K562 (cell line): ENCODE results near the gene IFI6. TPM values are rescaled to one million over a fixed set of nuclear protein-coding genes. Genes with fewer than 3 reads are reported as not detected.
A peak's percentile ranks its signal among the peaks of the same experiment; 100 is the strongest.

Experiments used
- ATAC-seq: fragments of 200-7000 bp; cut with Tn5 transposase; 3 replicates; pipeline ENCODE4 v1.9.1; 2020; ENCODE audit warnings: moderate library complexity
- BruUV-seq: library from RNA; stranded (reverse); fragments of 400-500 nt; replicated peaks from 2 replicates; lab custom pipeline; 2021; lab: Mats Ljungman, UMichigan
- CTCF ChIA-PET: fragments of 300-600 bp; formaldehyde crosslinking; extraction: SDS; loops from one replicate; lab custom pipeline; 2021; ENCODE audit warnings: low intra/inter-chr PET ratio; lab: Yijun Ruan, JAX
- POLR2A ChIA-PET: fragments of 300-600, 350-650 bp; sonication (Branson Sonifier 250); formaldehyde crosslinking; extraction: SDS; loops from one replicate; lab custom pipeline; 2021; ENCODE audit warnings: antibody characterized with exemption, inconsistent platforms; lab: Yijun Ruan, JAX
- DNase-seq, 4 experiments: peaks; one replicate each; pipeline versions ENCODE4 v3.0.0 to v3.0.0-alpha.2; 2011 to 2018; ENCODE audit warnings: low spot score in 3 of 4, mixed read lengths in 3 of 4; ENCODE audit errors: extremely low read depth in 1 of 4
- FAIRE-seq: peaks from 2 replicates; lab custom pipeline; 2011; peaks lifted over from hg19 to GRCh38; lab: Jason Lieb, UNC
- H2AFZ ChIP-seq: 2 replicates; pipeline ENCODE4 v1.6.0; 2011; ENCODE audit warnings: low read depth, low read length, control low read depth, inconsistent platforms
- H3K27ac ChIP-seq: fragments of 200-600 bp; 3 replicates; pipeline ENCODE4 v1.8.0; 2011; ENCODE audit warnings: low read depth, mild to moderate bottlenecking, control low read depth, inconsistent platforms, low read length, moderate library complexity, mixed read lengths; ENCODE audit errors: extremely low read depth
- H3K27me3 ChIP-seq, 2 experiments: fragments of 300-600 bp in 1 of 2; 2 replicates in 1 of 2; 3 replicates in 1 of 2; pipeline versions ENCODE4 v1.6.0 to v1.8.0; 2011; ENCODE audit warnings: inconsistent platforms in 2 of 2, low read length in 2 of 2, mild to moderate bottlenecking in 1 of 2, mixed read lengths in 1 of 2, moderate library complexity in 1 of 2; ENCODE audit not compliant: control insufficient read depth in 2 of 2, insufficient read depth in 2 of 2
- H3K36me3 ChIP-seq: fragments of 300-600 bp; 3 replicates; pipeline ENCODE4 v1.8.0; 2011; ENCODE audit warnings: mild to moderate bottlenecking, low read length, inconsistent platforms; ENCODE audit not compliant: control insufficient read depth, insufficient read depth
- H3K4me1 ChIP-seq, 2 experiments: fragments of 200-600 bp in 1 of 2; replicated peaks in 1 of 2; 2 replicates in 1 of 2; 3 replicates in 1 of 2; pipeline versions ENCODE4 v1.5.1 to v1.8.0; 2011; ENCODE audit warnings: inconsistent platforms in 2 of 2, low read length in 2 of 2, mild to moderate bottlenecking in 1 of 2, mixed read lengths in 1 of 2, moderate library complexity in 1 of 2; ENCODE audit not compliant: control insufficient read depth in 2 of 2, insufficient read depth in 2 of 2
- H3K4me2 ChIP-seq: 2 replicates; pipeline ENCODE4 v1.6.1; 2011; ENCODE audit warnings: low read length, control low read depth, inconsistent platforms, mixed read lengths; ENCODE audit not compliant: insufficient read depth
- H3K4me3 ChIP-seq: fragments of 200-600 bp; sonication (generic), shearing (Covaris generic); 2 replicates; pipeline ENCODE4 v1.5.1; 2016; ENCODE audit warnings: control low read depth, inconsistent platforms
- H3K79me2 ChIP-seq: fragments of 200-600 bp; 3 replicates; pipeline ENCODE4 v1.8.0; 2011; ENCODE audit warnings: low read length, inconsistent platforms; ENCODE audit not compliant: control insufficient read depth, insufficient read depth
- H3K9ac ChIP-seq, 2 experiments: 2 replicates each; pipeline versions ENCODE4 v1.6.0 to v1.6.1; 2011; ENCODE audit warnings: low read depth in 2 of 2, low read length in 2 of 2, control low read depth in 1 of 2, inconsistent platforms in 1 of 2, mild to moderate bottlenecking in 1 of 2, mixed read lengths in 1 of 2; ENCODE audit not compliant: insufficient read depth in 1 of 2
- H3K9me1 ChIP-seq: one replicate; pipeline ENCODE4 v1.6.0; 2011; ENCODE audit warnings: inconsistent platforms, mild to moderate bottlenecking, low read length, moderate library complexity; ENCODE audit not compliant: control insufficient read depth, insufficient read depth
- H3K9me3 ChIP-seq: replicated peaks from 2 replicates; pipeline ENCODE4 v1.5.1; 2011; ENCODE audit warnings: low read depth, low read length, inconsistent platforms; ENCODE audit not compliant: control insufficient read depth, insufficient read depth
- H4K20me1 ChIP-seq: replicated peaks from 2 replicates; pipeline ENCODE4 v1.6.1; 2011; ENCODE audit warnings: low read length, inconsistent platforms, mixed read lengths; ENCODE audit not compliant: control insufficient read depth, insufficient read depth
- PHF8 ChIP-seq: fragments of 200-600 bp; sonication (generic); IDR thresholded peaks from 2 replicates; pipeline ENCODE4 v1.6.1; 2012; ENCODE audit warnings: mixed run types, mild to moderate bottlenecking, inconsistent platforms, low read length, moderate library complexity, borderline replicate concordance
- RBBP5 ChIP-seq: fragments of 200-600 bp; sonication (generic); IDR thresholded peaks from 2 replicates; pipeline ENCODE4 v1.6.1; 2012; ENCODE audit warnings: borderline replicate concordance, mild to moderate bottlenecking, low read length, control low read depth, inconsistent platforms; ENCODE audit not compliant: insufficient read depth, poor library complexity, severe bottlenecking
- SOX6 ChIP-seq: fragments of 450-650 bp; IDR thresholded peaks from 2 replicates; pipeline ENCODE4 v1.6.1; 2014; ENCODE audit warnings: mild to moderate bottlenecking
- WGBS: fragments of 100-300 bp; shearing (Covaris generic); methylation state at CpG from one replicate; pipeline ENCODE4 v1.1.6; 2016; ENCODE audit warnings: low coverage, mixed read lengths; ENCODE audit not compliant: insufficient coverage; ENCODE audit errors: missing lambda C conversion rate; 5-methylcytosine and 5-hydroxymethylcytosine counted together
- in situ Hi-C: fragments of 300-500 bp; cut with MboI; formaldehyde crosslinking; loops from 4 replicates; pipeline ENCODE4 v1.15.0; 2018; ENCODE audit warnings: inconsistent platforms, mixed read lengths
- intact Hi-C: fragments of 100-400 bp; cut with micrococcal nuclease; formaldehyde crosslinking; loops from 2 replicates; pipeline ENCODE4 v1.14.2; 2022
- polyA plus RNA-seq, 8 experiments: library from polyadenylated mRNA; depleted of rRNA in 4 of 8; stranded (reverse) in 5 of 8; unstranded in 3 of 8; fragments of >200 nt; fragmentation: Nextera tagmentation in 2 of 8; fragmentation: Illumina TruSeq in 1 of 8; extraction: Ambion mirVana in 2 of 8; extraction: Trizol in 1 of 8; gene quantifications; 2 replicates each; pipeline versions ENCODE4 v1.2.1 to v1.2.3, GENCODE V29; 2011 to 2014; ENCODE audit warnings: inconsistent platforms in 1 of 8, missing spikeins in 1 of 8
- total RNA-seq, 7 experiments: library from RNA; depleted of rRNA in 6 of 7; stranded (reverse); fragments of >200 nt in 6 of 7; fragmentation: Illumina TruSeq in 2 of 7; extraction: Trizol in 2 of 7; gene quantifications; 2 replicates each; pipeline versions ENCODE4 v1.2.1 to v1.2.3, GENCODE V29; 2011 to 2021; ENCODE audit warnings: low replicate concordance in 1 of 7
- TF ChIP-seq, protein P1 (sequence below): fragments of 450-650 bp; formaldehyde crosslinking; IDR thresholded peaks from 2 replicates; pipeline ENCODE4 v1.4.0; 2022; ENCODE audit warnings: missing genetic modification characterization
- TF ChIP-seq, protein P2 (sequence below), 2 experiments: fragments of 450-650 bp in 1 of 2; IDR thresholded peaks; 2 replicates each; pipeline ENCODE4 v1.6.1; 2011 to 2017; ENCODE audit warnings: low read depth in 2 of 2, antibody characterized with exemption in 1 of 2, borderline replicate concordance in 1 of 2, low read length in 1 of 2, mild to moderate bottlenecking in 1 of 2, mixed read lengths in 1 of 2; ENCODE audit not compliant: control insufficient read depth in 1 of 2
- TF ChIP-seq, protein P3 (sequence below): fragments of 250-450 bp; sonication (Bioruptor Pico); IDR thresholded peaks from 2 replicates; pipeline ENCODE4 v1.4.0; 2020

The IFI6 gene
- total and polyA plus RNA-seq, 9 of the 15 experiments (the other 6 are each of a cell fraction or from before 2014, with no cell fraction given) = 0.17 to 4.5 (median 2.2) TPM

GRCh38 chr1:27621051-27621920 lies 50.7 kb downstream of the IFI6 start:
- BruUV-seq = no TSS peak
- no peak for FAIRE-seq
- H3K9me3 ChIP-seq = no peaks in the 10 kb centered on the region
- 8% methylated on average over 7 of the region's 7 CpGs for WGBS
- H3K36me3 ChIP-seq = no peaks in the 10 kb centered on the region
- H3K4me2 ChIP-seq = peak overlapping the region; percentile 39; the same call in 1 of the 2 replicates
- peak overlapping the region; percentile 1; the same call in 1 of the 2 replicates for H2AFZ ChIP-seq
- 0 out of 2 replicates have a peak, but pooled peaks cover 3% of the 10 kb centered on the region for H4K20me1 ChIP-seq
- ChIA-PET CTCF (interaction anchor here (0.6 kb wide), 1 partner anchor 21 kb away, joined by 3 read pairs; no protein-coding TSS in a partner anchor), POLR2A (interaction anchor here (0.6 to 2.2 kb wide), 5 partner anchors 17 to 55 kb away, joined by 3 to 7 read pairs (median 3); no protein-coding TSS in a partner anchor)
- H3K27me3 ChIP-seq = peaks cover 0 to 11% of the 10 kb centered on the region in 2 experiments; a peak in 1 of 5 replicates
- H3K4me3 ChIP-seq = no peak overlapping the region
- in situ Hi-C loops = loop anchor here (25.0 kb wide), 1 partner anchor 509 kb away; no protein-coding TSS in a partner anchor
- no peaks in the 10 kb centered on the region for H3K9me1 ChIP-seq
- H3K79me2 ChIP-seq = no peaks in the 10 kb centered on the region
- intact Hi-C loops = no loop called here
- peaks cover 12 to 13% of the 10 kb centered on the region in 2 experiments for H3K4me1 ChIP-seq
- peak overlapping the region in 1 of 2 experiments; percentile 61; a peak in 2 of 4 replicates for H3K9ac ChIP-seq
- ATAC-seq = no peak; the same call in 2 of the 3 replicates
- DNase-seq = no peak
- TF ChIP-seq SOX6 = peak; percentile 73; the same call in 1 of the 2 replicates
- TF ChIP-seq, protein P1, sequence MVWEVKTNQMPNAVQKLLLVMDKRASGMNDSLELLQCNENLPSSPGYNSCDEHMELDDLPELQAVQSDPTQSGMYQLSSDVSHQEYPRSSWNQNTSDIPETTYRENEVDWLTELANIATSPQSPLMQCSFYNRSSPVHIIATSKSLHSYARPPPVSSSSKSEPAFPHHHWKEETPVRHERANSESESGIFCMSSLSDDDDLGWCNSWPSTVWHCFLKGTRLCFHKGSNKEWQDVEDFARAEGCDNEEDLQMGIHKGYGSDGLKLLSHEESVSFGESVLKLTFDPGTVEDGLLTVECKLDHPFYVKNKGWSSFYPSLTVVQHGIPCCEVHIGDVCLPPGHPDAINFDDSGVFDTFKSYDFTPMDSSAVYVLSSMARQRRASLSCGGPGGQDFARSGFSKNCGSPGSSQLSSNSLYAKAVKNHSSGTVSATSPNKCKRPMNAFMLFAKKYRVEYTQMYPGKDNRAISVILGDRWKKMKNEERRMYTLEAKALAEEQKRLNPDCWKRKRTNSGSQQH (CRISPR knock-in tag) = no peak
- TF ChIP-seq, protein P2, sequence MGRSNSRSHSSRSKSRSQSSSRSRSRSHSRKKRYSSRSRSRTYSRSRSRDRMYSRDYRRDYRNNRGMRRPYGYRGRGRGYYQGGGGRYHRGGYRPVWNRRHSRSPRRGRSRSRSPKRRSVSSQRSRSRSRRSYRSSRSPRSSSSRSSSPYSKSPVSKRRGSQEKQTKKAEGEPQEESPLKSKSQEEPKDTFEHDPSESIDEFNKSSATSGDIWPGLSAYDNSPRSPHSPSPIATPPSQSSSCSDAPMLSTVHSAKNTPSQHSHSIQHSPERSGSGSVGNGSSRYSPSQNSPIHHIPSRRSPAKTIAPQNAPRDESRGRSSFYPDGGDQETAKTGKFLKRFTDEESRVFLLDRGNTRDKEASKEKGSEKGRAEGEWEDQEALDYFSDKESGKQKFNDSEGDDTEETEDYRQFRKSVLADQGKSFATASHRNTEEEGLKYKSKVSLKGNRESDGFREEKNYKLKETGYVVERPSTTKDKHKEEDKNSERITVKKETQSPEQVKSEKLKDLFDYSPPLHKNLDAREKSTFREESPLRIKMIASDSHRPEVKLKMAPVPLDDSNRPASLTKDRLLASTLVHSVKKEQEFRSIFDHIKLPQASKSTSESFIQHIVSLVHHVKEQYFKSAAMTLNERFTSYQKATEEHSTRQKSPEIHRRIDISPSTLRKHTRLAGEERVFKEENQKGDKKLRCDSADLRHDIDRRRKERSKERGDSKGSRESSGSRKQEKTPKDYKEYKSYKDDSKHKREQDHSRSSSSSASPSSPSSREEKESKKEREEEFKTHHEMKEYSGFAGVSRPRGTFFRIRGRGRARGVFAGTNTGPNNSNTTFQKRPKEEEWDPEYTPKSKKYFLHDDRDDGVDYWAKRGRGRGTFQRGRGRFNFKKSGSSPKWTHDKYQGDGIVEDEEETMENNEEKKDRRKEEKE (IDR thresholded peaks at IDR 0.05; ENCODE audit: borderline replicate concordance in 1 of 2, control insufficient read depth in 1 of 2, low read depth in 2 of 2, low read length in 1 of 2) = no peak
- peak; percentile 16; the same call in 1 of the 2 replicates for TF ChIP-seq PHF8
- TF ChIP-seq RBBP5 = peak; percentile 45
- TF ChIP-seq, protein P3, sequence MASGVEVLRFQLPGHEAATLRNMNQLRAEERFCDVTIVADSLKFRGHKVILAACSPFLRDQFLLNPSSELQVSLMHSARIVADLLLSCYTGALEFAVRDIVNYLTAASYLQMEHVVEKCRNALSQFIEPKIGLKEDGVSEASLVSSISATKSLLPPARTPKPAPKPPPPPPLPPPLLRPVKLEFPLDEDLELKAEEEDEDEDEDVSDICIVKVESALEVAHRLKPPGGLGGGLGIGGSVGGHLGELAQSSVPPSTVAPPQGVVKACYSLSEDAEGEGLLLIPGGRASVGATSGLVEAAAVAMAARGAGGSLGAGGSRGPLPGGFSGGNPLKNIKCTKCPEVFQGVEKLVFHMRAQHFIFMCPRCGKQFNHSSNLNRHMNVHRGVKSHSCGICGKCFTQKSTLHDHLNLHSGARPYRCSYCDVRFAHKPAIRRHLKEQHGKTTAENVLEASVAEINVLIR = no peak
- H3K27ac ChIP-seq = no peak overlapping the region
